ENCODE results near the gene IGF1.

The IGF1 gene

DNA sequence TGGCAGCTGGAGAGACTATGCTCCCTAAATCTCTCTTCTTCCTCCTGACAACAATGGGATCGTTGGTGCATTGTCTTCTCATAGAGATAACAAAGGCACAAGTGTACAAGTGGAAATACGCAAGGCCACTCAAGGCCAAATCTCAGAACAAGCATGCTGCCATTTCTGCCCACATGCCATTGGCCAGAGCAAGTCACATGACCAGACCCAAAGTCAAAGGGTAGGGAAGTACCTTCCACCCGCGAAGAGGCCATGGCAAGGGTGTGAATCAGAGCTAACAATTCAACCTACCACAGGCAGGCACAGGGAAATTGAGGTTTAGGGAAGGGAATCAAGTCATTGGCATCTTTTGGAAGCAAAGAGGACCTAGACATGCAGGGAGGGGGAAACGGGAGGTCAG, 38.5 kb upstream of the IGF1 start:
- TF ChIP-seq, protein P1, sequence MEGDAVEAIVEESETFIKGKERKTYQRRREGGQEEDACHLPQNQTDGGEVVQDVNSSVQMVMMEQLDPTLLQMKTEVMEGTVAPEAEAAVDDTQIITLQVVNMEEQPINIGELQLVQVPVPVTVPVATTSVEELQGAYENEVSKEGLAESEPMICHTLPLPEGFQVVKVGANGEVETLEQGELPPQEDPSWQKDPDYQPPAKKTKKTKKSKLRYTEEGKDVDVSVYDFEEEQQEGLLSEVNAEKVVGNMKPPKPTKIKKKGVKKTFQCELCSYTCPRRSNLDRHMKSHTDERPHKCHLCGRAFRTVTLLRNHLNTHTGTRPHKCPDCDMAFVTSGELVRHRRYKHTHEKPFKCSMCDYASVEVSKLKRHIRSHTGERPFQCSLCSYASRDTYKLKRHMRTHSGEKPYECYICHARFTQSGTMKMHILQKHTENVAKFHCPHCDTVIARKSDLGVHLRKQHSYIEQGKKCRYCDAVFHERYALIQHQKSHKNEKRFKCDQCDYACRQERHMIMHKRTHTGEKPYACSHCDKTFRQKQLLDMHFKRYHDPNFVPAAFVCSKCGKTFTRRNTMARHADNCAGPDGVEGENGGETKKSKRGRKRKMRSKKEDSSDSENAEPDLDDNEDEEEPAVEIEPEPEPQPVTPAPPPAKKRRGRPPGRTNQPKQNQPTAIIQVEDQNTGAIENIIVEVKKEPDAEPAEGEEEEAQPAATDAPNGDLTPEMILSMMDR (IDR thresholded peaks at IDR 0.05; ENCODE audit: control insufficient read depth, insufficient read depth, low read depth, low read length, missing control alignments), result no peak
- DNase-seq (ENCODE audit: low read depth), result no peak
- no peak overlapping the region for H3K4me3 ChIP-seq (ENCODE audit: control insufficient read depth, low read depth, low read length)

DNA sequence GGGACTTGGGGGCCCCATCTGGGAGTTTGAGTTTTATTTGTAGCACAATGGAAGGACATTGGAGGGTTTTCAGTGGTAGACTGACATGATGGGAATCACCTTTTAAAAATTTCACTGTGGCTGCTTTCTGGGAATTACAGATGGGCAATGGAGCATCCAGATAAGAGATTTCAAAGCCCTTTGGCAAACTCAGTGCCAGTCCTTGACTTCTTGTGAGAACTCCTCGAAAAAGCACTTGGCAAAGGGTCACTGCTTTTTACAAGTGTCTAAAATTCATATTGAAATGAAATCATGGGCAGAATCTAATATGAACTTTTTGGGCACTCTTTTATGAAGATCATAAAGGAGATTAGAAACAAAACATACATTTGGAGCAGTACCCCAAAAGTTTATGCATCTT, 34.3 kb upstream of the IGF1 start:
- DNase-seq (ENCODE audit: low read depth), result no peak
- TF ChIP-seq, protein P1 (IDR thresholded peaks at IDR 0.05; ENCODE audit: control insufficient read depth, insufficient read depth, low read depth, low read length, missing control alignments), result no peak
- H3K4me3 ChIP-seq (ENCODE audit: control insufficient read depth, low read depth, low read length), result no peak overlapping the region

DNA sequence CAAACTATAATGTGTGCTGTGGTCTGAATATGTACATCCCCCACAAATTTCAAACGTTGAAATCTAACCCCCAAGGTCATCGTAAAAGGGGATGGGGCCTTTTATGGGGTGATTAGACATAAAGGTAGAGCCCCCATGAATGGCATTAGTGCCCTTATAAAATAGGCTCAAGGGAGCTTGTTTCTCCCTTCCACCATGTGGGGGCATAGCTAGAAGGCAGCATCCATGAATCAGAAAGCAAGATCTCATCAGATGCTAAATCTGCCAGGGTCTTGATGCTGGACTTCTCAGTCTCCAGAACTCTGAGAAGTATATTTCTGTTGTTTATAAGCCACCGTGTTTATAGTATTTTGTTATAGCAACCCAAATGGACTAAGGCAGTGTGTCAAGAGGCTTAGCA, 33.4 kb upstream of the IGF1 start:
- no peak for DNase-seq (ENCODE audit: low read depth)
- TF ChIP-seq, protein P1 (IDR thresholded peaks at IDR 0.05; ENCODE audit: control insufficient read depth, insufficient read depth, low read depth, low read length, missing control alignments), result peak; percentile 43
- H3K4me3 ChIP-seq (ENCODE audit: control insufficient read depth, low read depth, low read length), result no peak overlapping the region

DNA sequence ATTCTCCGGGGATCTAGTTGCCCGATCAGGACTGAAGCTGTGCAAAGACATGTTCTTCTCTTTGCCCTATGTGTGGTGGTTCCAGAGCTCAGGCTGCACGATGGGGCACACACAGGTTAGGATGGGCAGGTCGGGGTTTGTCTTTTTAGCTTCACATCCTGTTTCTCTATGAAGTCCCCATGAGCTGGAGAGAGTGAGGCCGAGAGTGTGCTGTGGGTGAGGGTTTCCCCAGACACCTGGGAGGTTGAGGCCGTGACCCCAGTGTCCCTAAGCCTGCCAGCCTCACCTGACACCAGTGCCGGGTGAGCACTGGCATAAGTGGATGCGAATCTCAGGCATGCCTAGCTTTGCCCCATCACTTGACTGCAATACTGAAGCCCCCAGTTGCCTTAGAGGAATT, 32.9 kb upstream of the IGF1 start:
- TF ChIP-seq, protein P1 (IDR thresholded peaks at IDR 0.05; ENCODE audit: control insufficient read depth, insufficient read depth, low read depth, low read length, missing control alignments), result no peak
- no peak overlapping the region for H3K4me3 ChIP-seq (ENCODE audit: control insufficient read depth, low read depth, low read length)
- DNase-seq (ENCODE audit: low read depth), result no peak

DNA sequence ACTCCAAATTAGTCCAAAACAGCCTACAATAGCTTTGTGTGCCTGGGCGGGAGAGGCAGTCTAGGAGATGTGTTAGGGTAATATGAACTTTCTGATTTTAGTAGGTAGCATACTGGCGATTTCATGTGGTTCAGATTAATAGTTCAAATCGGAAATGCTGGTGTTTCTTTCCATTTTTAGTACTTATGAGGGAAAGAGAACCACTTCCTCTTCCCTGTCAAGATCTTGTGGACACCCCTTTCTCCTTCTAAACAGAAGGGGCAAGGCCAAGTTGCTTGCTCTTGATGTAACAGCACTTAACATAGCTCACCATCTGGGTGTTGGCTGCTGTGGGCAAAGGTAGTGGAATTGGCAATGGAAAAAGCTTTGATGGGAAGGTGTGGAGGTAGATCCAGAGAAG, 32.2 kb upstream of the IGF1 start:
- TF ChIP-seq, protein P1 (IDR thresholded peaks at IDR 0.05; ENCODE audit: control insufficient read depth, insufficient read depth, low read depth, low read length, missing control alignments), result no peak
- H3K4me3 ChIP-seq (ENCODE audit: control insufficient read depth, low read depth, low read length), result no peak overlapping the region
- DNase-seq (ENCODE audit: low read depth), result no peak

DNA sequence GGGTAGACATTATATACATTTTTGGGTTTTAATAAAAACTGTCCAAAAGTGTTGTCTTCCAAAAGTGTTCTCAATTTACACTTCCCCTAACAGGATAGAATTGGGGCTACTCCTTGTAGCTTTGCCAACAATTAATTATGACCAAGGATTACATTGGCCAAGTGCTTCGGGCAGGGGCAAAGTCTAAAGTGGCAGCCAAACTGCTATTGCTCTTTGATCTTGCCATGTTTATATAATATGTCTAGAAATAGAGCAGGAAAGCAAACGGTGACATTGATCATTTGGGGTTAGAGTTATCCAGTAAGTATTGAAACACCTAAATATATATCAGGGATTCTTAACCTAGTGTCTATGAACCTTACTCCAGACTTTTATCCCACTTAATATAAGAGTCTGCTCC, 31.2 kb upstream of the IGF1 start:
- DNase-seq (ENCODE audit: low read depth), result no peak
- H3K4me3 ChIP-seq (ENCODE audit: control insufficient read depth, low read depth, low read length), result no peak overlapping the region
- TF ChIP-seq, protein P1 (IDR thresholded peaks at IDR 0.05; ENCODE audit: control insufficient read depth, insufficient read depth, low read depth, low read length, missing control alignments), result no peak

DNA sequence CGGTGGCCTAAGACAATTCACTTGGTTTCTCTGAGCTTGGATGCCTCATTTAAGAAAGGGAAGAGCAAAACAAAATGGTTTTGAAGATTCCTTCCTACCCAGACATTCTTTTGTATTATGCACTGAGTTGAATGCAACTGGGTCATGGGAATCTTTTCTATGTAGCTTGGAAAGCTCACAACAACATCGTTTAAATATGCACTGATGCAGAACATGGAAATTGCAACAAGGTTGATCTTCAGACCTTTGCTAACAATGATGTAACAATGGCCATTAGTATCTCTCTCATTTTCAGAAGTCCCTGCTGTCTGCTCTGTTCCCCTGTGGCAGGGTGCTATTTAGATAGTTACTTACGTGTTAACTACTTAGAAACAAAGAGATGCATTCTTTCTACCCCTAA, 30.1 kb upstream of the IGF1 start:
- no peak for DNase-seq (ENCODE audit: low read depth)
- TF ChIP-seq, protein P1 (IDR thresholded peaks at IDR 0.05; ENCODE audit: control insufficient read depth, insufficient read depth, low read depth, low read length, missing control alignments), result no peak
- no peak overlapping the region for H3K4me3 ChIP-seq (ENCODE audit: control insufficient read depth, low read depth, low read length)
